Spinal cord (tissue), 10 donors: ENCODE results near the gene IMPDH2. TPM values are rescaled to one million over a fixed set of nuclear protein-coding genes. Genes with fewer than 3 reads are reported as not detected.

Experiments used
- DNase-seq, 6 donors: peaks; one replicate each; pipeline versions ENCODE4 v3.0.0 to v3.0.0-alpha.2; 2013 to 2015; ENCODE audit warnings: low spot score in 6 of 6, low read depth in 4 of 6
- H3K27ac ChIP-seq: one replicate; pipeline ENCODE4 v1.5.1; 2013; ENCODE audit warnings: low read depth, low read length, control low read depth
- H3K27me3 ChIP-seq: one replicate; pipeline ENCODE4 v1.6.1; 2013; ENCODE audit warnings: low read length; ENCODE audit not compliant: control insufficient read depth, insufficient read depth
- H3K36me3 ChIP-seq: one replicate; pipeline ENCODE4 v1.6.1; 2013; ENCODE audit warnings: low read length; ENCODE audit not compliant: control insufficient read depth, insufficient read depth
- H3K4me1 ChIP-seq: one replicate; pipeline ENCODE4 v1.6.1; 2013; ENCODE audit warnings: low read length; ENCODE audit not compliant: control insufficient read depth, insufficient read depth
- H3K4me3 ChIP-seq: one replicate; pipeline ENCODE4 v1.5.1; 2013; ENCODE audit warnings: low read depth, low read length, control low read depth
- H3K9me3 ChIP-seq: one replicate; pipeline ENCODE4 v1.6.1; 2013; ENCODE audit warnings: low read length; ENCODE audit not compliant: control insufficient read depth, insufficient read depth
- WGBS: methylation state at CpG from one replicate; pipeline ENCODE4 v1.1.5; 2013; ENCODE audit warnings: missing lambda C conversion rate; ENCODE audit not compliant: insufficient coverage; 5-methylcytosine and 5-hydroxymethylcytosine counted together
- polyA plus RNA-seq, 2 donors: library from polyadenylated mRNA; unstranded; fragments of 120-200 nt; gene quantifications; one replicate each; pipeline ENCODE4 v1.2.1, GENCODE V29; 2013; ENCODE audit not compliant: insufficient read length in 2 of 2
- total RNA-seq, 2 donors: library from RNA; depleted of rRNA in 1 of 2; stranded (reverse); fragments of 120-200 nt in 1 of 2; fragments of >200 nt in 1 of 2; gene quantifications; one replicate each; pipeline versions ENCODE4 v1.2.3 to v1.2.4, GENCODE V29; 2013 to 2014
- donor health status: healthy.

IMPDH2 gene
- total and polyA plus RNA-seq, 4 donors, result 139 to 215 (median 147) TPM

- no peaks in the 10 kb centered on the region for H3K9me3 ChIP-seq
- no peaks in the 10 kb centered on the region for H3K27me3 ChIP-seq
- no peak for DNase-seq
- no peak overlapping the region for H3K4me3 ChIP-seq
- no peak overlapping the region for H3K27ac ChIP-seq
- H3K36me3 ChIP-seq, result peaks cover 51% of the 10 kb centered on the region
- peaks cover 45% of the 10 kb centered on the region for H3K4me1 ChIP-seq
- 89% methylated on average over 4 of the region's 4 CpGs for WGBS
These were observed 5.4 kb downstream of the IMPDH2 start for GRCh38 chr3:49023775-49024174.

- Histone ChIP-seq H3K36me3 (peaks cover 51% of the 10 kb centered on the region), H3K4me3 (peak overlapping the region; percentile 93), H3K4me1 (peaks cover 42% of the 10 kb centered on the region), H3K27ac (no peak overlapping the region), H3K9me3 (no peaks in the 10 kb centered on the region), H3K27me3 (no peaks in the 10 kb centered on the region)
- peak in 1 of 6 donors; percentile 1 for DNase-seq
- 34% methylated on average over 9 of the region's 12 CpGs for WGBS
These were observed 6.5 kb downstream of the IMPDH2 start for GRCh38 chr3:49022688-49023171.

- under 1% methylated on average over 81 of the region's 83 CpGs for WGBS
- DNase-seq, result peak in 5 of 6 donors; percentile 81 to 97 (median 90)
- peaks cover 46% of the 10 kb centered on the region for H3K4me1 ChIP-seq
- no peaks in the 10 kb centered on the region for H3K27me3 ChIP-seq
- no peaks in the 10 kb centered on the region for H3K9me3 ChIP-seq
- peaks cover 46% of the 10 kb centered on the region for H3K36me3 ChIP-seq
- H3K27ac ChIP-seq, result peak within 1 kb of the TSS; percentile 97
- H3K4me3 ChIP-seq, result peak within 1 kb of the TSS; percentile 93
These were observed 7.1 kb downstream of the IMPDH2 start, which contains the start of gene NDUFAF3 for GRCh38 chr3:49021813-49022687. Gene NDUFAF3, plus strand, starts transcription at chr3:49022121. Its CDS starts 24 bp downstream, at chr3:49022145.

DNA sequence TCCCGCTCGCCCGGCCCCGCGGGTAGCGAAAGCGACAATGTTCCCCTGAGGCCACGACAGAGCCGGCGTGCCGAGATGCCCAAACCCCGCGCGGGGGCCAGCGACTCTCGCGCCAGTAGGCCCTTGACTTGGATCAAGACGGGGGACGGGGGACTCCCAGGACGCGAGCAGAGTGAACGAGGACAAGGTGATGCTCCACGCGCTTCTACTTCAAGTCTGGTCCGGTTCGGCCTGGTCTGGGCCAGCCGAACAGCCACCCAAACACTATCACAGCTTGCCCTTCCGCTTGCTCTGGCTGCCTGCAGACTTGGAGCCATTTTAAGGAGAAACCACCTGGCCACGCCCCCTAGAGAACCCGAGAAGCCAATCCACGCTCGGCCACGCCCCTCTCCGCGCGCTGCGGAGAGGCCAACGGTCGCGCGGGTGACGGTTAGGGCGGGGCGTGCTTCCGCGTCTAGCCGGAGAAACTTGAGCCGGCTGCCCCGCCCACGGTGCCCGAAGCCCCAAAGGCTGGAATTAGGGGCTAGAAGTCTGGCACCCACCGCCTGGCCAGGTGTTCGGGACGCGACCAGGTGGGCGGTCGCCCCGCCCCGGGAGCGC, 7.9 kb downstream of the IMPDH2 start:
- H3K9me3 ChIP-seq, result no peaks in the 10 kb centered on the region
- H3K27me3 ChIP-seq, result no peaks in the 10 kb centered on the region
- H3K4me3 ChIP-seq, result peak overlapping the region; percentile 93
- H3K36me3 ChIP-seq, result peaks cover 44% of the 10 kb centered on the region
- peaks cover 52% of the 10 kb centered on the region for H3K4me1 ChIP-seq
- WGBS, result under 1% methylated on average over 60 of the region's 60 CpGs
- peak overlapping the region; percentile 97 for H3K27ac ChIP-seq
- peak; percentile 91 to 99 (median 97) for DNase-seq

- Histone ChIP-seq H3K27me3 (no peaks in the 10 kb centered on the region), H3K9me3 (no peaks in the 10 kb centered on the region), H3K36me3 (peaks cover 44% of the 10 kb centered on the region), H3K27ac (peak overlapping the region; percentile 97), H3K4me1 (peaks cover 52% of the 10 kb centered on the region), H3K4me3 (peak overlapping the region; percentile 93)
- DNase-seq, result no peak
- 2% methylated on average over 45 of the region's 51 CpGs for WGBS
These were observed 8.6 kb downstream of the IMPDH2 start for GRCh38 chr3:49020330-49021212.

- H3K4me1 ChIP-seq, result peaks cover 52% of the 10 kb centered on the region
- no peaks in the 10 kb centered on the region for H3K9me3 ChIP-seq
- H3K27me3 ChIP-seq, result no peaks in the 10 kb centered on the region
- no peak for DNase-seq
- peaks cover 44% of the 10 kb centered on the region for H3K36me3 ChIP-seq
- H3K27ac ChIP-seq, result no peak overlapping the region
- 59% methylated on average over 12 of the region's 12 CpGs for WGBS
- peak overlapping the region; percentile 93 for H3K4me3 ChIP-seq
These were observed 9.3 kb downstream of the IMPDH2 start for GRCh38 chr3:49019941-49020329.

GRCh38 chr3:49018707-49019006, 10.5 kb downstream of the IMPDH2 start:
- DNase-seq, result no peak
- Histone ChIP-seq H3K9me3 (no peaks in the 10 kb centered on the region), H3K27me3 (no peaks in the 10 kb centered on the region), H3K4me3 (peak overlapping the region; percentile 72), H3K36me3 (peaks cover 44% of the 10 kb centered on the region), H3K4me1 (peaks cover 56% of the 10 kb centered on the region), H3K27ac (peak overlapping the region; percentile 61)
- under 1% methylated on average over 9 of the region's 18 CpGs for WGBS

DNA sequence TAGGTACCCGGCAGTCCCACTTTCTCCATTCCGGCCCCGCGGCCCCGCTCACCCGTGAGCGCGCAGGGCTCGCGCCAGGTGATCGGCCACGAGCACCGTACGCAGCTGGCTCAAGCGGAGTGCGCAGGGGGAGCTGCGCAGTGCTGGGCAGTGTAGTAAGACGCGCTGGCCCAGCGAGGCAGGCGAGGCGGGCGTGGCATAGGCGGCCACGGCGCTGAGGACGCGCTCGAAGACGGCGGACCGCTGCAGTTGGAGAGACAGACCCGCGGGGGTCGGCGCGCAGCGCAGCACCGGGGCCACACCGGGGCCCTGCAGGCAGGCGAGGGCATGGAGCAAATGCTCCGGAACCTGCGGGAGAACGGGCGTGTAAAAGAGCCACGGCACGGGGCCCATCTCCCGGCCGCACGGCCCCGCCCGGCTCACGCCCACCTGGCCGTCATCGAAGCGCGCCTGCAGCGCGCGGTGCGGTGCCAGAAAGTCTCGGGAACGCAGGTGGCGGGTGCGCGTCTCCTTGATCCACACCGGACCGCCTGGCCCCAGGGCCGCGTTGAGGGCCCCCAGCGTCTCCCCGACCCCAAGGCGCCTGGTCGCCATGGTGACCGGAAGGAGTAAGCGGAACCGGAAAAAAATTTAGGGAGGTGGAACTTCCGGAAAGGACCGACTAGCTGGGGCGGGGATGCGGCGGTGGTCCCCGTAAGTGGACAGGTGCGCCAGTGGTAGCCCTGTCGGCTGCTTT, 11.1 kb downstream of the IMPDH2 start, which contains the start of gene DALRD3:
Gene DALRD3, minus strand, starts transcription at position 610 of the 736 bp plus-strand sequence. Its CDS starts 16 bp downstream, at position 594.
- Histone ChIP-seq H3K27ac (peak within 1 kb of the TSS; percentile 61), H3K27me3 (no peaks in the 10 kb centered on the region), H3K36me3 (peaks cover 45% of the 10 kb centered on the region), H3K9me3 (no peaks in the 10 kb centered on the region), H3K4me1 (peaks cover 56% of the 10 kb centered on the region), H3K4me3 (peak within 1 kb of the TSS; percentile 72)
- WGBS, result under 1% methylated on average over 85 of the region's 85 CpGs
- DNase-seq, result peak in 4 of 6 donors; percentile 53 to 94 (median 82)
